ENCODE data around the gene CELSR1.

Gene CELSR1

GRCh38 chr22:46360097-46360496, 177.3 kb downstream of the CELSR1 start:
- no peak for DNase-seq

GRCh38 chr22:46359362-46359761, 178.1 kb downstream of the CELSR1 start:
- no peak for DNase-seq

- DNase-seq: no peak
Measured at GRCh38 chr22:46358766-46359165, 178.7 kb downstream of the CELSR1 start.

GRCh38 chr22:46357711-46358520, 179.5 kb downstream of the CELSR1 start:
- DNase-seq: no peak

GRCh38 chr22:46356496-46357480, 180.6 kb downstream of the CELSR1 start:
- DNase-seq: peak; percentile 63

- DNase-seq: peak; percentile 79
Measured at GRCh38 chr22:46355996-46356471, 181.4 kb downstream of the CELSR1 start.

GRCh38 chr22:46355369-46355995, 181.9 kb downstream of the CELSR1 start:
- DNase-seq: peak; percentile 88

GRCh38 chr22:46354993-46355305, 182.5 kb downstream of the CELSR1 start:
- peak; percentile 55 for DNase-seq

- peak; percentile 49 for DNase-seq
Measured at GRCh38 chr22:46354176-46354992, 183.0 kb downstream of the CELSR1 start.

GRCh38 chr22:46353483-46354105, 183.8 kb downstream of the CELSR1 start:
- DNase-seq: peak; percentile 71

- peak; percentile 98 for DNase-seq
Measured at GRCh38 chr22:46352691-46353386, 184.6 kb downstream of the CELSR1 start.

- peak; percentile 46 for DNase-seq
Measured at GRCh38 chr22:46352276-46352675, 185.1 kb downstream of the CELSR1 start.

GRCh38 chr22:46351767-46352166, 185.7 kb downstream of the CELSR1 start:
- DNase-seq: no peak

GRCh38 chr22:46351131-46351735, 186.2 kb downstream of the CELSR1 start:
- DNase-seq: no peak

- no peak for DNase-seq
Measured at GRCh38 chr22:46350646-46351045, 186.8 kb downstream of the CELSR1 start.

GRCh38 chr22:46350121-46350520, 187.3 kb downstream of the CELSR1 start:
- no peak for DNase-seq

GRCh38 chr22:46349681-46350080, 187.7 kb downstream of the CELSR1 start:
- no peak for DNase-seq

GRCh38 chr22:46349238-46349637, 188.2 kb downstream of the CELSR1 start:
- DNase-seq: no peak

GRCh38 chr22:46348099-46348695, 189.2 kb downstream of the CELSR1 start:
- DNase-seq: no peak

GRCh38 chr22:46347646-46348045, 189.8 kb downstream of the CELSR1 start:
- DNase-seq: no peak

All from DMS53 (cell line).